ENCODE measurements around the gene DCTN3. TPM values are rescaled to one million over a fixed set of nuclear protein-coding genes. Genes with fewer than 3 reads are reported as not detected.

DCTN3 gene
- total RNA-seq, 1 donor, result 84.0 TPM

- H3K27me3 ChIP-seq (ENCODE audit: insufficient read depth, low read length), result no peaks in the 10 kb centered on the region
- H2AFZ ChIP-seq (ENCODE audit: low read length), result no peak overlapping the region
- H3K27ac ChIP-seq (ENCODE audit: low read depth, low read length), result no peak overlapping the region
- peaks cover 21% of the 10 kb centered on the region for H3K36me3 ChIP-seq (ENCODE audit: insufficient read depth, low read length)
- DNase-seq (ENCODE audit: insufficient read length, low spot score, missing footprints), result no peak
- peaks cover 19% of the 10 kb centered on the region for H3K79me2 ChIP-seq (ENCODE audit: insufficient read depth, low read length)
- H4K20me1 ChIP-seq (ENCODE audit: insufficient read depth, low read length), result peaks cover 12% of the 10 kb centered on the region
- H3K4me3 ChIP-seq (ENCODE audit: insufficient read depth, low read length), result peak overlapping the region; percentile 88
- peak overlapping the region; percentile 86 for H3K4me2 ChIP-seq (ENCODE audit: insufficient read depth, low read length)
- TF ChIP-seq CTCF (IDR thresholded peaks at IDR 0.05; ENCODE audit: extremely low read depth, low read depth, low read length), result no peak
- peaks cover 35% of the 10 kb centered on the region for H3K4me1 ChIP-seq (ENCODE audit: insufficient read depth, low read length)
- H3K9me3 ChIP-seq (ENCODE audit: low read depth, low read length), result no peaks in the 10 kb centered on the region
These were observed 27.4 kb upstream of the DCTN3 start for GRCh38 chr9:34647651-34648050.

GRCh38 chr9:34647084-34647403 lies 26.7 kb upstream of the DCTN3 start:
- Histone ChIP-seq H3K27me3 (ENCODE audit: insufficient read depth, low read length) (no peaks in the 10 kb centered on the region), H3K36me3 (ENCODE audit: insufficient read depth, low read length) (peaks cover 21% of the 10 kb centered on the region), H3K9me3 (ENCODE audit: low read depth, low read length) (no peaks in the 10 kb centered on the region), H2AFZ (ENCODE audit: low read length) (peak overlapping the region; percentile 96), H3K4me1 (ENCODE audit: insufficient read depth, low read length) (peaks cover 29% of the 10 kb centered on the region), H4K20me1 (ENCODE audit: insufficient read depth, low read length) (peaks cover 12% of the 10 kb centered on the region), H3K4me2 (ENCODE audit: insufficient read depth, low read length) (peak overlapping the region; percentile 86), H3K79me2 (ENCODE audit: insufficient read depth, low read length) (peaks cover 19% of the 10 kb centered on the region), H3K4me3 (ENCODE audit: insufficient read depth, low read length) (peak overlapping the region; percentile 88), H3K27ac (ENCODE audit: low read depth, low read length) (peak overlapping the region; percentile 76)
- no peak for TF ChIP-seq CTCF (IDR thresholded peaks at IDR 0.05; ENCODE audit: extremely low read depth, low read depth, low read length)
- no peak for DNase-seq (ENCODE audit: insufficient read length, low spot score, missing footprints)

GRCh38 chr9:34646211-34647083 lies 26.2 kb upstream of the DCTN3 start, which contains the start of gene GALT:
GALT (plus strand) TSS chr9:34646675; CDS start chr9:34646705, 30 bp downstream.
- peak; percentile 48 for TF ChIP-seq CTCF (IDR thresholded peaks at IDR 0.05; ENCODE audit: extremely low read depth, low read depth, low read length)
- peaks cover 12% of the 10 kb centered on the region for H4K20me1 ChIP-seq (ENCODE audit: insufficient read depth, low read length)
- peak; percentile 98 for DNase-seq (ENCODE audit: insufficient read length, low spot score, missing footprints)
- peaks cover 19% of the 10 kb centered on the region for H3K79me2 ChIP-seq (ENCODE audit: insufficient read depth, low read length)
- peak within 1 kb of the TSS; percentile 86 for H3K4me2 ChIP-seq (ENCODE audit: insufficient read depth, low read length)
- peaks cover 21% of the 10 kb centered on the region for H3K36me3 ChIP-seq (ENCODE audit: insufficient read depth, low read length)
- H2AFZ ChIP-seq (ENCODE audit: low read length), result peak within 1 kb of the TSS; percentile 96
- peaks cover 25% of the 10 kb centered on the region for H3K4me1 ChIP-seq (ENCODE audit: insufficient read depth, low read length)
- no peaks in the 10 kb centered on the region for H3K27me3 ChIP-seq (ENCODE audit: insufficient read depth, low read length)
- no peaks in the 10 kb centered on the region for H3K9me3 ChIP-seq (ENCODE audit: low read depth, low read length)
- peak within 1 kb of the TSS; percentile 76 for H3K27ac ChIP-seq (ENCODE audit: low read depth, low read length)
- H3K4me3 ChIP-seq (ENCODE audit: insufficient read depth, low read length), result peak within 1 kb of the TSS; percentile 88

GRCh38 chr9:34644766-34645314 lies 24.5 kb upstream of the DCTN3 start:
- no peak overlapping the region for H3K27ac ChIP-seq (ENCODE audit: low read depth, low read length)
- TF ChIP-seq CTCF (IDR thresholded peaks at IDR 0.05; ENCODE audit: extremely low read depth, low read depth, low read length), result no peak
- peaks cover 19% of the 10 kb centered on the region for H3K79me2 ChIP-seq (ENCODE audit: insufficient read depth, low read length)
- H3K4me1 ChIP-seq (ENCODE audit: insufficient read depth, low read length), result peaks cover 15% of the 10 kb centered on the region
- H3K9me3 ChIP-seq (ENCODE audit: low read depth, low read length), result no peaks in the 10 kb centered on the region
- no peak overlapping the region for H3K4me3 ChIP-seq (ENCODE audit: insufficient read depth, low read length)
- no peak overlapping the region for H2AFZ ChIP-seq (ENCODE audit: low read length)
- peaks cover 20% of the 10 kb centered on the region for H3K36me3 ChIP-seq (ENCODE audit: insufficient read depth, low read length)
- H3K4me2 ChIP-seq (ENCODE audit: insufficient read depth, low read length), result no peak overlapping the region
- H4K20me1 ChIP-seq (ENCODE audit: insufficient read depth, low read length), result peaks cover 12% of the 10 kb centered on the region
- H3K27me3 ChIP-seq (ENCODE audit: insufficient read depth, low read length), result no peaks in the 10 kb centered on the region
- DNase-seq (ENCODE audit: insufficient read length, low spot score, missing footprints), result no peak
